Mesenchymal stem cell (in vitro differentiated cells and primary cell): ENCODE measurements around the gene RNF157.

Experiments used
- DNase-seq: peaks from one replicate; pipeline ENCODE4 v3.0.0-alpha.2; 2013
- H2AFZ ChIP-seq: one replicate; pipeline ENCODE4 v1.6.1; 2013; ENCODE audit warnings: low read depth, mild to moderate bottlenecking, control low read depth, inconsistent platforms, low read length, moderate library complexity
- H2AK5ac ChIP-seq: 2 replicates; pipeline ENCODE4 v1.6.1; 2013; ENCODE audit warnings: low read length, moderate library complexity, mild to moderate bottlenecking, inconsistent platforms; ENCODE audit not compliant: severe bottlenecking
- H2BK120ac ChIP-seq: one replicate; pipeline ENCODE4 v1.6.1; 2013; ENCODE audit warnings: low read depth, mild to moderate bottlenecking, inconsistent platforms, low read length, moderate library complexity
- H2BK12ac ChIP-seq, 2 experiments: one replicate each; pipeline ENCODE4 v1.6.1; 2013; ENCODE audit warnings: inconsistent platforms in 2 of 2, low read length in 2 of 2, mild to moderate bottlenecking in 2 of 2, moderate library complexity in 2 of 2, control low read depth in 1 of 2
- H2BK15ac ChIP-seq: one replicate; pipeline ENCODE4 v1.6.1; 2013; ENCODE audit warnings: mild to moderate bottlenecking, low read depth, inconsistent platforms; ENCODE audit not compliant: poor library complexity, severe bottlenecking
- H2BK5ac ChIP-seq: 2 replicates; pipeline ENCODE4 v1.6.1; 2013; ENCODE audit warnings: low read depth, mild to moderate bottlenecking, low read length, control low read depth, inconsistent platforms; ENCODE audit not compliant: poor library complexity, severe bottlenecking
- H3K14ac ChIP-seq, 2 experiments: one replicate each; pipeline ENCODE4 v1.6.1; 2013; ENCODE audit warnings: inconsistent platforms in 2 of 2, low read length in 2 of 2, control low read depth in 1 of 2, mild to moderate bottlenecking in 1 of 2, moderate library complexity in 1 of 2
- H3K18ac ChIP-seq, 2 experiments: one replicate each; pipeline ENCODE4 v1.6.1; 2013; ENCODE audit warnings: inconsistent platforms in 2 of 2, low read length in 2 of 2, control low read depth in 1 of 2, low read depth in 1 of 2, mild to moderate bottlenecking in 1 of 2
- H3K23ac ChIP-seq, 2 experiments: one replicate each; pipeline ENCODE4 v1.6.1; 2013; ENCODE audit warnings: inconsistent platforms in 2 of 2, low read length in 2 of 2, mild to moderate bottlenecking in 2 of 2, moderate library complexity in 2 of 2, control low read depth in 1 of 2
- H3K27ac ChIP-seq: 2 replicates; pipeline ENCODE4 v1.5.1; 2013; ENCODE audit warnings: mild to moderate bottlenecking, moderate library complexity, low read length, control low read depth, inconsistent platforms; ENCODE audit not compliant: poor library complexity, severe bottlenecking
- H3K27me3 ChIP-seq, 2 experiments: 2 replicates each; pipeline versions ENCODE4 v1.6.1 to v1.7.0; 2013; ENCODE audit warnings: low read length in 2 of 2, mild to moderate bottlenecking in 2 of 2, moderate library complexity in 2 of 2, control low read depth in 1 of 2, inconsistent platforms in 1 of 2; ENCODE audit not compliant: control insufficient read depth in 1 of 2, insufficient read depth in 1 of 2
- H3K36me3 ChIP-seq, 2 experiments: 2 replicates each; pipeline versions ENCODE4 v1.6.1 to v1.7.0; 2013; ENCODE audit warnings: low read length in 2 of 2, control low read depth in 1 of 2, inconsistent platforms in 1 of 2, low read depth in 1 of 2, mild to moderate bottlenecking in 1 of 2; ENCODE audit not compliant: insufficient read depth in 2 of 2, control insufficient read depth in 1 of 2
- H3K4ac ChIP-seq, 2 experiments: one replicate each; pipeline ENCODE4 v1.6.1; 2013; ENCODE audit warnings: inconsistent platforms in 2 of 2, low read length in 2 of 2, mild to moderate bottlenecking in 2 of 2, moderate library complexity in 2 of 2, control low read depth in 1 of 2, low read depth in 1 of 2
- H3K4me1 ChIP-seq: 2 replicates; pipeline ENCODE4 v1.6.1; 2013; ENCODE audit warnings: low read depth, low read length, control low read depth; ENCODE audit not compliant: control insufficient read depth, insufficient read depth
- H3K4me2 ChIP-seq: 2 replicates; pipeline ENCODE4 v1.6.1; 2013; ENCODE audit warnings: low read length, mild to moderate bottlenecking, inconsistent platforms; ENCODE audit not compliant: poor library complexity, severe bottlenecking
- H3K4me3 ChIP-seq, 2 experiments: 2 replicates each; pipeline versions ENCODE4 v1.5.1 to v1.7.0; 2013; ENCODE audit warnings: low read length in 2 of 2, mild to moderate bottlenecking in 2 of 2, control low read depth in 1 of 2, low read depth in 1 of 2; ENCODE audit not compliant: insufficient read depth in 1 of 2
- H3K79me1 ChIP-seq: replicated peaks from 2 replicates; pipeline ENCODE4 v1.6.1; 2013; ENCODE audit warnings: mild to moderate bottlenecking, control low read depth, low read length, inconsistent platforms; ENCODE audit not compliant: poor library complexity, severe bottlenecking
- H3K9ac ChIP-seq: 2 replicates; pipeline ENCODE4 v1.7.0; 2013; ENCODE audit warnings: mild to moderate bottlenecking, low read length, moderate library complexity
- H3K9me3 ChIP-seq: 2 replicates; pipeline ENCODE4 v1.7.0; 2013; ENCODE audit warnings: mild to moderate bottlenecking, low read length; ENCODE audit not compliant: control insufficient read depth
- H4K8ac ChIP-seq: one replicate; pipeline ENCODE4 v1.6.1; 2013; ENCODE audit warnings: inconsistent platforms, mild to moderate bottlenecking, low read length, moderate library complexity
- H4K91ac ChIP-seq: one replicate; pipeline ENCODE4 v1.6.1; 2013; ENCODE audit warnings: mild to moderate bottlenecking, low read length, inconsistent platforms
- WGBS: methylation state at CpG from one replicate; pipeline ENCODE4 v1.1.7; 2013; ENCODE audit warnings: mixed read lengths; 5-methylcytosine and 5-hydroxymethylcytosine counted together

Gene RNF157

DNA sequence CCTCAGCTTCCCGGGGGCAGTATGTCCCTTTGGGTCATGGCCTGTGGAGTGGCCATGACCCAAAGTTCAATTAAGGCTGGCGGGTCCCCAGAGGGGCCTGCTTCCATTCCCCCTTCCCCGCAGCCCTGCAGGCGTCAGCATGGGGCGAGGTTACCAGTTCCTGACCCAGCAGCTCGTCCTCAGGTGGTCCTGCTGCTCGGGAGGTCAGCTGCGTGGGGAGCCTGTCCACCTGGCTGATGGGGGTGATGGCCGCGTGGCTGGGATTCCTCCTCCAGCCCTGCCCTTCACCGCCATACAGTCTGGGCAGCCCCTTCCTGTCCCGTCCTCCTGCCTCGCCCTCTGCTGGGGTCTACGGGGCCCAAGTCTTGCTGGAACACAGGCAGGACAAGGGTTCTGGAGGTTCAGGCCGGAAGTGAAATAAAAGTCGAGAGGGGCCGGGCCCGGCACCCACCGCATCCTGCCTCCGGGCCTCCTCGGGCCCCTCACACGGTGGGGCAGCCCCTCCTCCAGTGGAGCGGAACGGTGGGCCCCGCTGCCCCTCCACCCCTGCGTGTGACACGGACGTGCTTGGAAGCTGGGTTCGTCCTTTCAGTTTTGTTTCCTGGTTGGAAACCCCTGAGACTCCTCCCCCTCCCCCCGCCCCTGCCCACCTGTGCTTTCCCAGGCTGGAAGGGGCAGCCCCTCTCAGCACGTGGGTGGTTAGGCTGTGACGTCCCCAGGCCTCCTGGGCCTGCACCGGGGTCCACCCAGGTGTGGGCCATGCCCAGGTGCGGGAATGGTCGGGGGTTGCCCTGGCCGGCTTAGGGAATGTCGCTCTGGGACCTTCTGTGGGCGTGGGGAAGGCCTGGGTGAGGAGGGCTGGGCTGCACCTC, 31.6 kb upstream of the RNF157 start:
- no peak overlapping the region for H2BK120ac ChIP-seq

DNA sequence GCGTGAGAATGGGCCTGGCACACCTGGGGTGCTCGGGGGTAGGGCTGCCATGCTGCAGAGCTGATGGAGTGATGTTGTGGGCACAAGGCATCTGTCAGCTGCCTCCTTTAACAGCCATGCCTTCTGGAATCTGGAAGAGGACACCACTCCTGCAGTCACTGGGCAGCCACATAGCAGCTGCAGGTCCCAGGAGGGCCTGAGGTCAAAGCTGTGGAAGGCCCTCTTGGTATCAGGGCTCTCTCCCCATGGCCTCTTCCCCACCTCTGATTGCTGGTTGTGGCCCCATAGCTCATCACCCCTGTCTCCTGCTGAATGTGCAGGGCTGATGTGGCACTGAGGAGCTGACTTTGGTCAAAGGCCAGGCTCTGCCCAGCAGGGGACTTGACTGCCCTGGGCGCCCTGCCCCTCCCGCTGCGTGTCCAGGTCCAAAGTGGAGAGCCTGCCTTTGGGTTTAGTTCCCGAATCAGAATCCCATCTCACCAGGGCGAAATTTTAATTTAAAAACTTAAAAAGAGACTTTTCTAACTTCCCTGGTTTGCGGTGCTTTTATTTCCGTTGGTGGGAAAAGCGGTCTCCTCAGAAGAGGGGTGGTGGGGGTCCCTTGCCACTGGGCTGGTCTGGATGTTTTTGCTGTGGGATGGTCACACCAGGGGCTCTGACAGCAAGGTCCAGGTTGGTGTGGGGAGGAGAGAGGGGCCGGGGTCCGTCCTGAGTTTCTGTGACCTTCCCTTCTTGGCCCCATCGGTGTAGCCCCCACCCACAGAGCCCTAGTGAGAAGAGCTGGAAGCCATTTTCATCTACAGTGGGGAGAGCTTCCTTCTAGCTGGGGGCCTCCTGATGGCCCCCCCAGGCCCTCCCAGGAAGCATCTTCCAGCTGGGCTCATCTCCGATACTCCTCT, 30.7 kb upstream of the RNF157 start:
- H4K91ac ChIP-seq: peak overlapping the region; percentile 62
- H2BK15ac ChIP-seq: no peak overlapping the region
- no peak overlapping the region for H2AFZ ChIP-seq
- H3K27me3 ChIP-seq: no peaks in the 10 kb centered on the region
- peaks cover 16% of the 10 kb centered on the region for H3K79me1 ChIP-seq
- no peak for DNase-seq
- H3K9me3 ChIP-seq: no peaks in the 10 kb centered on the region
- no peak overlapping the region for H3K27ac ChIP-seq
- no peak overlapping the region for H3K4me2 ChIP-seq
- 98% methylated on average over 14 of the region's 14 CpGs for WGBS
- no peak overlapping the region for H3K23ac ChIP-seq
- peak overlapping the region in 1 of 2 experiments; percentile 25 for H2BK12ac ChIP-seq
- no peak overlapping the region for H4K8ac ChIP-seq
- peaks cover 67% of the 10 kb centered on the region for H3K4me1 ChIP-seq
- H3K18ac ChIP-seq: no peak overlapping the region
- H2BK5ac ChIP-seq: no peak overlapping the region
- H3K14ac ChIP-seq: peak overlapping the region in 1 of 2 experiments; percentile 81
- H3K4me3 ChIP-seq: no peak overlapping the region
- H3K36me3 ChIP-seq: peaks cover 20 to 46% of the 10 kb centered on the region in 2 experiments
- H2BK120ac ChIP-seq: no peak overlapping the region
- peak overlapping the region; percentile 60 for H2AK5ac ChIP-seq
- peak overlapping the region; percentile 61 for H3K9ac ChIP-seq
- H3K4ac ChIP-seq: no peak overlapping the region

More for the DNA sequence above, 31.6 kb upstream of the RNF157 start:
- H2BK12ac ChIP-seq: peak overlapping the region in 1 of 2 experiments; percentile 76
- WGBS: 78% methylated on average over 38 of the region's 38 CpGs
- H4K8ac ChIP-seq: peak overlapping the region; percentile 45
- H3K36me3 ChIP-seq: peaks cover 19 to 49% of the 10 kb centered on the region in 2 experiments
- no peak overlapping the region for H3K23ac ChIP-seq
- no peaks in the 10 kb centered on the region for H3K9me3 ChIP-seq
- no peak overlapping the region for H3K27ac ChIP-seq
- no peak overlapping the region for H3K4ac ChIP-seq
- peak overlapping the region in 1 of 2 experiments; percentile 28 for H3K18ac ChIP-seq
- H2AFZ ChIP-seq: no peak overlapping the region
- no peak overlapping the region for H3K4me2 ChIP-seq
- peak overlapping the region; percentile 47 for H2AK5ac ChIP-seq
- no peak overlapping the region for H2BK5ac ChIP-seq
- H4K91ac ChIP-seq: peak overlapping the region; percentile 75
- peak overlapping the region in 1 of 2 experiments; percentile 41 for H3K4me3 ChIP-seq
- no peak overlapping the region for H2BK15ac ChIP-seq
- peak overlapping the region; percentile 61 for H3K9ac ChIP-seq
- peaks cover 70% of the 10 kb centered on the region for H3K4me1 ChIP-seq
- no peak overlapping the region for H3K14ac ChIP-seq
- H3K27me3 ChIP-seq: no peaks in the 10 kb centered on the region
- peaks cover 16% of the 10 kb centered on the region for H3K79me1 ChIP-seq
- peak; percentile 41 for DNase-seq

DNA sequence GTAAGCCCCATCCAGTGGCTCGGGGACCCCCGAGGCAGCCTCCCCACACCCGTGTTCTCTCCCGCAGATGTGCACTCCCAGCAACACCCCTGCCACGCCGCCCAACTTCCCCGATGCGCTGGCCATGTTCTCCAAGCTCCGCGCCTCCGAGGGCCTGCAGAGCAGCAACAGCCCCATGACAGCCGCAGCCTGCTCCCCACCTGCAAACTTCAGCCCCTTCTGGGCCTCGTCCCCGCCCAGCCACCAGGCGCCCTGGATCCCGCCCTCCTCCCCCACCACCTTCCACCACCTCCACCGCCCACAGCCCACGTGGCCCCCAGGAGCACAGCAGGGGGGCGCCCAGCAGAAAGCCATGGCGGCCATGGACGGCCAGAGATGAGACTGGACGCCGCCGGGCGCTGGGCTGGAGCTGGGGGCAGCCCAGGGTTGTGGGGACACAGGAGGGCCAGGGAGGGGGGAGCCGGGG, 29.9 kb upstream of the RNF157 start:
- Histone ChIP-seq H3K14ac (no peak overlapping the region), H3K36me3 (peaks cover 20 to 41% of the 10 kb centered on the region in 2 experiments), H3K4ac (no peak overlapping the region), H3K23ac (no peak overlapping the region), H2BK5ac (no peak overlapping the region), H3K27me3 (no peaks in the 10 kb centered on the region), H2AK5ac (no peak overlapping the region), H2BK120ac (no peak overlapping the region), H2AFZ (no peak overlapping the region), H4K8ac (no peak overlapping the region), H3K9me3 (no peaks in the 10 kb centered on the region), H3K4me2 (no peak overlapping the region), H3K4me3 (no peak overlapping the region), H2BK15ac (no peak overlapping the region), H3K27ac (no peak overlapping the region), H2BK12ac (peak overlapping the region in 1 of 2 experiments; percentile 19), H3K4me1 (peaks cover 61% of the 10 kb centered on the region), H3K79me1 (peaks cover 16% of the 10 kb centered on the region), H3K9ac (no peak overlapping the region), H4K91ac (no peak overlapping the region), H3K18ac (no peak overlapping the region)
- WGBS: 94% methylated on average over 15 of the region's 26 CpGs
- DNase-seq: no peak
